Keratinocyte (primary cell): Measurements from ENCODE around the gene PRKD1. TPM values are rescaled to one million over a fixed set of nuclear protein-coding genes. Genes with fewer than 3 reads are reported as not detected.

ENCODE experiments used
- DNase-seq: peaks from one replicate; pipeline ENCODE4 v3.0.0-alpha.2; 2011; ENCODE audit warnings: low read depth, missing footprints, low spot score
- FAIRE-seq: peaks from 2 replicates; lab custom pipeline; 2011; peaks lifted over from hg19 to GRCh38; lab: Jason Lieb, UNC
- H2AFZ ChIP-seq: 2 replicates; pipeline ENCODE4 v1.6.0; 2012; ENCODE audit warnings: low read length, control low read depth, inconsistent platforms; ENCODE audit not compliant: control insufficient read depth
- H3K27ac ChIP-seq: 2 replicates; pipeline ENCODE4 v1.5.1; 2011; ENCODE audit warnings: low read length; ENCODE audit not compliant: control insufficient read depth, insufficient read depth
- H3K27me3 ChIP-seq: 3 replicates; pipeline ENCODE4 v1.6.0; 2011; ENCODE audit warnings: low read length; ENCODE audit not compliant: control insufficient read depth, insufficient read depth; ENCODE audit errors: extremely low read depth
- H3K36me3 ChIP-seq, 2 experiments: 2 replicates in 1 of 2; 3 replicates in 1 of 2; pipeline ENCODE4 v1.5.1; 2011; ENCODE audit warnings: low read length in 2 of 2, mild to moderate bottlenecking in 1 of 2; ENCODE audit not compliant: control insufficient read depth in 2 of 2, insufficient read depth in 2 of 2; ENCODE audit errors: extremely low read depth in 1 of 2
- H3K4me1 ChIP-seq: 3 replicates; pipeline ENCODE4 v1.5.1; 2011; ENCODE audit warnings: low read length; ENCODE audit not compliant: control insufficient read depth, insufficient read depth; ENCODE audit errors: extremely low read depth
- H3K4me2 ChIP-seq: 3 replicates; pipeline ENCODE4 v1.6.0; 2011; ENCODE audit warnings: low read depth, low read length; ENCODE audit not compliant: control insufficient read depth, insufficient read depth; ENCODE audit errors: extremely low read depth
- H3K4me3 ChIP-seq, 3 experiments: fragments of 200-600 bp in 1 of 3; sonication (generic) in 1 of 3; 2 replicates in 2 of 3; 3 replicates in 1 of 3; pipeline ENCODE4 v1.5.1; 2011 to 2016; ENCODE audit warnings: low read length in 3 of 3, mild to moderate bottlenecking in 3 of 3, control low read depth in 2 of 3, inconsistent platforms in 1 of 3, low read depth in 1 of 3, mixed read lengths in 1 of 3, mixed run types in 1 of 3, moderate library complexity in 1 of 3; ENCODE audit not compliant: control insufficient read depth in 2 of 3, insufficient read depth in 2 of 3; ENCODE audit errors: extremely low read depth in 1 of 3
- H3K79me2 ChIP-seq: 2 replicates; pipeline ENCODE4 v1.6.0; 2012; ENCODE audit warnings: low read length; ENCODE audit not compliant: control insufficient read depth, insufficient read depth
- H3K9ac ChIP-seq: 3 replicates; pipeline ENCODE4 v1.6.0; 2011; ENCODE audit warnings: low read length; ENCODE audit not compliant: control insufficient read depth, insufficient read depth; ENCODE audit errors: extremely low read depth
- H3K9me1 ChIP-seq: 3 replicates; pipeline ENCODE4 v1.6.0; 2011; ENCODE audit warnings: low read length; ENCODE audit not compliant: control insufficient read depth, insufficient read depth; ENCODE audit errors: extremely low read depth
- H3K9me3 ChIP-seq: 2 replicates; pipeline ENCODE4 v1.5.1; 2012; ENCODE audit warnings: low read depth, low read length; ENCODE audit not compliant: control insufficient read depth
- H4K20me1 ChIP-seq: 3 replicates; pipeline ENCODE4 v1.6.0; 2011; ENCODE audit warnings: low read length; ENCODE audit not compliant: control insufficient read depth, insufficient read depth; ENCODE audit errors: extremely low read depth
- CTCF ChIP-seq, 3 experiments: IDR thresholded peaks in 1 of 3; conservative IDR thresholded peaks in 1 of 3; optimal IDR thresholded peaks in 1 of 3; 2 replicates in 2 of 3; 3 replicates in 1 of 3; pipeline versions ENCODE3 to v1.5.1; 2011; ENCODE audit warnings: low read length in 3 of 3, mild to moderate bottlenecking in 3 of 3, moderate library complexity in 2 of 3, control low read depth in 1 of 3, inconsistent platforms in 1 of 3; ENCODE audit not compliant: insufficient read depth in 2 of 3; ENCODE audit errors: extremely low read depth in 1 of 3
- EZH2 ChIP-seq: IDR thresholded peaks from one replicate; pipeline ENCODE4 v1.6.1; 2012; ENCODE audit warnings: inconsistent platforms, mild to moderate bottlenecking, low read length, moderate library complexity
- dilution Hi-C: fragments of 300-500 bp; cut with MboI; formaldehyde crosslinking; loops from one replicate; pipeline ENCODE4 v1.7.0; 2020; ENCODE audit warnings: low sequenced_read_pairs; ENCODE audit not compliant: extremely low pct_ligation_motif_present
- polyA plus RNA-seq, 5 experiments: library from polyadenylated mRNA; depleted of rRNA in 3 of 5; stranded (reverse) in 3 of 5; stranded (forward) in 1 of 5; unstranded in 1 of 5; fragments of >200 nt; gene quantifications; 1 replicate in 1 of 5; 2 replicates in 3 of 5; 3 replicates in 1 of 5; pipeline versions ENCODE4 v1.2.1 to v1.2.3, GENCODE V29; 2011 to 2012; ENCODE audit warnings: missing spikeins in 2 of 5, low read depth in 1 of 5, low replicate concordance in 1 of 5

The PRKD1 gene
- polyA plus RNA-seq, 1 donor (not counting 4 experiments of a cell fraction or from before 2014, with no cell fraction given): 0.49 TPM

GRCh38 chr14:29832042-29832441 lies 95.6 kb downstream of the PRKD1 start:
- no peak overlapping the region for H3K4me3 ChIP-seq
- dilution Hi-C loops: no loop called here
- H3K79me2 ChIP-seq: no peaks in the 10 kb centered on the region
- no peak overlapping the region for H3K4me2 ChIP-seq
- H3K27me3 ChIP-seq: no peaks in the 10 kb centered on the region
- no peaks in the 10 kb centered on the region for H4K20me1 ChIP-seq
- H3K36me3 ChIP-seq: no peaks in the 10 kb centered on the region
- no peaks in the 10 kb centered on the region for H3K4me1 ChIP-seq
- TF ChIP-seq CTCF (optimal IDR thresholded peaks at IDR 0.05 in 1 of 3, IDR thresholded peaks at IDR 0.05 in 1 of 3, conservative IDR thresholded peaks at IDR 0.05 in 1 of 3; ENCODE audit: extremely low read depth in 1 of 3, insufficient read depth in 2 of 3, low read length in 3 of 3) (no peak), EZH2 (no peak)
- no peak for DNase-seq
- no peaks in the 10 kb centered on the region for H3K9me3 ChIP-seq
- H2AFZ ChIP-seq: no peak overlapping the region
- H3K9me1 ChIP-seq: no peaks in the 10 kb centered on the region
- no peak for FAIRE-seq
- H3K27ac ChIP-seq: no peak overlapping the region
- H3K9ac ChIP-seq: no peak overlapping the region

GRCh38 chr14:29829851-29830250 lies 97.8 kb downstream of the PRKD1 start:
- Histone ChIP-seq H3K27me3 (no peaks in the 10 kb centered on the region), H2AFZ (no peak overlapping the region), H4K20me1 (no peaks in the 10 kb centered on the region), H3K36me3 (no peaks in the 10 kb centered on the region), H3K27ac (no peak overlapping the region), H3K9ac (no peak overlapping the region), H3K79me2 (no peaks in the 10 kb centered on the region), H3K9me3 (no peaks in the 10 kb centered on the region), H3K4me3 (no peak overlapping the region), H3K9me1 (no peaks in the 10 kb centered on the region), H3K4me1 (no peaks in the 10 kb centered on the region), H3K4me2 (no peak overlapping the region)
- DNase-seq (no peak), FAIRE-seq (no peak)
- TF ChIP-seq CTCF (optimal IDR thresholded peaks at IDR 0.05 in 1 of 3, IDR thresholded peaks at IDR 0.05 in 1 of 3, conservative IDR thresholded peaks at IDR 0.05 in 1 of 3; ENCODE audit: extremely low read depth in 1 of 3, insufficient read depth in 2 of 3, low read length in 3 of 3) (no peak), EZH2 (no peak)
- dilution Hi-C loops: no loop called here
